GM12891 (cell line): ENCODE measurements around the gene MCAT. TPM values are rescaled to one million over a fixed set of nuclear protein-coding genes. Genes with fewer than 3 reads are reported as not detected.

Experiments used
- DNase-seq: peaks from one replicate; pipeline ENCODE4 v3.0.0; 2011; ENCODE audit warnings: low spot score; ENCODE audit not compliant: insufficient read length
- FAIRE-seq: peaks from 2 replicates; lab custom pipeline; 2011; peaks lifted over from hg19 to GRCh38; lab: Jason Lieb, UNC
- PAX5 ChIP-seq: IDR thresholded peaks from 2 replicates; pipeline ENCODE4 v1.6.1; 2011; ENCODE audit warnings: low read length, moderate library complexity, mild to moderate bottlenecking; ENCODE audit not compliant: insufficient read depth, severe bottlenecking
- POLR2A ChIP-seq: IDR thresholded peaks from 2 replicates; pipeline ENCODE4 v1.6.1; 2011; ENCODE audit warnings: low read depth, low read length, control low read depth
- POLR2AphosphoS5 ChIP-seq: IDR thresholded peaks from 2 replicates; pipeline ENCODE4 v1.6.1; 2011; ENCODE audit warnings: low read depth, low read length, control low read depth
- POU2F2 ChIP-seq: IDR thresholded peaks from 2 replicates; pipeline ENCODE4 v1.6.1; 2011; ENCODE audit warnings: low read depth, mild to moderate bottlenecking, control low read depth, low read length, moderate library complexity
- SPI1 ChIP-seq: IDR thresholded peaks from 2 replicates; pipeline ENCODE4 v1.6.1; 2011; ENCODE audit warnings: low read depth, low read length, control low read depth
- TAF1 ChIP-seq: IDR thresholded peaks from 2 replicates; pipeline ENCODE4 v1.6.1; 2011; ENCODE audit warnings: low read depth, low read length, control low read depth
- polyA plus RNA-seq: library from polyadenylated mRNA; unstranded; fragments of >200 nt; gene quantifications from one replicate; pipeline ENCODE4 v1.2.1, GENCODE V29; 2012; ENCODE audit warnings: low read depth, missing spikeins, inconsistent platforms; ENCODE audit not compliant: missing spikeins

The MCAT gene, protein sequence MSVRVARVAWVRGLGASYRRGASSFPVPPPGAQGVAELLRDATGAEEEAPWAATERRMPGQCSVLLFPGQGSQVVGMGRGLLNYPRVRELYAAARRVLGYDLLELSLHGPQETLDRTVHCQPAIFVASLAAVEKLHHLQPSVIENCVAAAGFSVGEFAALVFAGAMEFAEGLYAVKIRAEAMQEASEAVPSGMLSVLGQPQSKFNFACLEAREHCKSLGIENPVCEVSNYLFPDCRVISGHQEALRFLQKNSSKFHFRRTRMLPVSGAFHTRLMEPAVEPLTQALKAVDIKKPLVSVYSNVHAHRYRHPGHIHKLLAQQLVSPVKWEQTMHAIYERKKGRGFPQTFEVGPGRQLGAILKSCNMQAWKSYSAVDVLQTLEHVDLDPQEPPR
- 12.8 TPM for polyA plus RNA-seq

DNA sequence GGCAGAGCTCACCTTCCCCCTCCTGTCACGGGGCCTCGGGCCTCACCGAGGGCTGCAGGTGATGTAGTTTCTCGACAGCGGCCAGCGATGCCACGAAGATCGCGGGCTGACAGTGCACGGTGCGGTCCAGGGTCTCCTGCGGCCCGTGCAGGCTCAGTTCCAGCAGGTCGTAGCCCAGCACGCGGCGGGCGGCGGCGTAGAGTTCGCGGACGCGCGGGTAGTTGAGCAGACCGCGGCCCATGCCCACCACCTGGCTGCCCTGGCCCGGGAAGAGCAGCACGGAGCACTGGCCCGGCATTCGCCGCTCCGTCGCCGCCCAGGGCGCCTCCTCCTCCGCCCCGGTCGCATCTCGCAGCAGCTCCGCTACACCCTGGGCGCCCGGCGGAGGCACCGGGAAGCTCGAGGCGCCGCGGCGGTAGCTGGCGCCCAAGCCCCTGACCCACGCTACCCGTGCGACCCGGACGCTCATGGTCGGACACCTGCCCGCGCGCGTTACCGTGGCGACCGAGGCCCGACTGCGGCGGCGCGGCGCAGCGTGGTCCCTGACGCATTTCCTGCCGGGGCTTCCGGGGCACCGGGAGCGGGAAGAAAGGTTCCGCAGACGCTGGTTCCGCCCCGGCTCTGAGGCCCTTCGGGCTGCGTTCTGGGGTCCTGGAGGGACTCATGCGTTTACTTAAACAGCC lies at the start of gene MCAT:
MCAT (minus strand) TSS at position 519 of the 683 bp plus-strand sequence; CDS start at position 469, 50 bp downstream.
- peak; percentile 61; the same call in 1 of the 2 replicates for TF ChIP-seq POU2F2
- TF ChIP-seq PAX5 = no peak
- TF ChIP-seq POLR2A = peak; percentile 62
- TF ChIP-seq SPI1 = no peak
- peak; percentile 68 for TF ChIP-seq TAF1
- TF ChIP-seq POLR2AphosphoS5 = 0 out of 2 replicates have a peak, but pooled peaks have one; percentile 26
- DNase-seq (peak; percentile 92), FAIRE-seq (peak; percentile 96)

DNA sequence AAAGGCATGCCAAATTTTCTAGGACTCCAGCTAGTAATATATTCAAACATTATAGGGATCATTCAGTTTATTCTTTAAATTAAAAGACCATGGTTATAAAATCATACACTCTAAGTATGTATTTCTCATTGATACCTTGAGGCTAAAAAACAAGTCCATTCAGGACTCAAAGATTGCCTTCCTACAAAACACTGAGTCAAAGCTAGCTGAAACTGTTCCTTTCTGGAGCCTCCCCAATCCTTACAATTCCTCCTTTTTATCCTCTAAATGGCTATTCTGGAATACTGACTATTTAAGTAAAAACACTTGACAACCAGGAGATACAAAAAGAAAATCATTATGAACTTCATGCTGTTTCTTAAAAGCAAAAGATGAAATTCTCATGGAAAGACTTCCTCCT lies 48.6 kb upstream of the MCAT start:
- TF ChIP-seq SPI1 (no peak), POLR2AphosphoS5 (no peak), PAX5 (no peak), TAF1 (no peak), POU2F2 (no peak), POLR2A (no peak)
- FAIRE-seq = no peak
- DNase-seq = no peak

DNA sequence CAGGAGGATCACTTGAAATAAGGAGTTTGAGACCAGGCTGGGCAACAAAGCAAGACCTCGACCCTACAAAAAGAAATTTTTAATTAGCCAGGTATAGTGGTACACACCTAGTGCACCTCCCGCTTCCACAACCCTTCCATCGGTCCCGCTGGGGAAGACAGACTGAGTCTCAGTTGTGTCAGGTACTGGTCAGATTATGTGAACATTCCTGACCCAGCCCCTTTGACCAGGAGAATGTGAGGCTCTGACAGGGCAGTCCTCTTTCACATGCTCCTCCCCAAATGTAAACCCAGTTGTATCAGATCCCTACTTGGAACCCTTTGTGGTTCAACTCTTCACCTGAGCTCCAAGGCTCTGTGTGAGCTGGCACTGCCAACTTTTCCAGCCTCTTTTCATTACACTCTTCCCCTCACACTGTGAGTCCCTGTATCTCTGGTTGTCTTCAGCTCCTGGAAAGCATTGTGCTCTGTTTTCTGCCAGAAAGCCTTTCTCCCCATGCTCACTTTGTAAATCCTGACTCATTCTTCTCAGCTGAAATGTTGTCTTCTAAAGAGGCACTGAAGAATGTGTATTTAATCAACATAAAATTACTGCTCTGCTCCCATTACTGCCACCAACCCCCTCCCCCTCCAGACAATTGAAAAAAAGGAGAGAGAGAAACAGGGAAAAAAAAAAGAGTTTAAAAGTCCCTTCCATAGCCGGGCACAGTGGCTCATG lies 45.8 kb upstream of the MCAT start:
- FAIRE-seq = peak; percentile 23
- TF ChIP-seq TAF1 (no peak), POU2F2 (no peak), SPI1 (no peak), PAX5 (no peak), POLR2A (no peak), POLR2AphosphoS5 (no peak)
- no peak for DNase-seq

DNA sequence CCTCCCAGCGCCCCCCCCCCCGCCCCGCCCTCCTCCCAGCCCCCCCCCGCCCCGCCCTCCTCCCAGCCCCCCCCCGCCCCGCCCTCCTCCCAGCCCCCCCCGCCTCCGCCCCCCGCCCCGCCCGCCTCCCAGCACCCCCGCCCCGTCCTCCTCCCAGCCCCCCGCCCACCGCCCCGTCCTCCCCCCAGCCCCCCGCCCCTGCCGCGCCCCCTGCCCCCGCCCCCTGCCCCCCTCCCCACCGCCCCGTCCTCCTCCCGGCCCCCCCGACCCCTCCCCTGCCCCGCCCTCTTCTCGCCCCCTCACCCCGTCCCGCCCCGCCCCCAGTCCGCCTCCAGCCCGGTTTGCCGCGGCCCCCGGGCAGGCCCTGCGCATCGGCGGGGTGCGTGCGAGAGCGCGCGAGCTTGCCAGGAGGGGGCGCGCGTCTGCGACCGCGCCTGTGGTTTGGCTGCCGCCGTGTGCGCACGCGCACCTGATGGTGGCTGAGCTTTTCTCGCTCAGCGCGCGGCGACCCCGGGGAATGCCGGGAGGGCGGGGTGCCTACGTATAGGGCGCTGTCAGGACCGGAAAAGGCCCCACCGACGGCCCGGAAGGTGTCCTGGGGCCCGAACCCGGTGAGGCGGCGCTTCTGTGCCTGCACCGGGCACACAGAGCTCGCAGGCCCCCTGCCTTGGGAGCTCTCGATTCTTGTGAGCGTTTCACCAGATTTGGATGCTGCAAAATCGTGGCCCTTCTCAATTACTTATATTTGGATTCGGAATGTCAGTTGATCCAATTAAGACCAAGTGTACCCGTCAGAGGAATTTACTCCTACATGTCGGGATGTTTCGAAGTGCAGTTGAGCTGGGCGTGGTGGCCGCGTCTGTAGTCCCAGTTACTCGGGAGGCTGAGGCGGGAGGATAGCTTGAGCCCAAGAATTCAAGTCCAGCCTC lies 44.2 kb upstream of the MCAT start:
- FAIRE-seq (peak; percentile 99), DNase-seq (peak; percentile 97)
- TF ChIP-seq SPI1 (no peak), POU2F2 (peak; percentile 71; the same call in 1 of the 2 replicates), PAX5 (no peak), POLR2A (peak; percentile 96), TAF1 (peak; percentile 84), POLR2AphosphoS5 (peak; percentile 91)

DNA sequence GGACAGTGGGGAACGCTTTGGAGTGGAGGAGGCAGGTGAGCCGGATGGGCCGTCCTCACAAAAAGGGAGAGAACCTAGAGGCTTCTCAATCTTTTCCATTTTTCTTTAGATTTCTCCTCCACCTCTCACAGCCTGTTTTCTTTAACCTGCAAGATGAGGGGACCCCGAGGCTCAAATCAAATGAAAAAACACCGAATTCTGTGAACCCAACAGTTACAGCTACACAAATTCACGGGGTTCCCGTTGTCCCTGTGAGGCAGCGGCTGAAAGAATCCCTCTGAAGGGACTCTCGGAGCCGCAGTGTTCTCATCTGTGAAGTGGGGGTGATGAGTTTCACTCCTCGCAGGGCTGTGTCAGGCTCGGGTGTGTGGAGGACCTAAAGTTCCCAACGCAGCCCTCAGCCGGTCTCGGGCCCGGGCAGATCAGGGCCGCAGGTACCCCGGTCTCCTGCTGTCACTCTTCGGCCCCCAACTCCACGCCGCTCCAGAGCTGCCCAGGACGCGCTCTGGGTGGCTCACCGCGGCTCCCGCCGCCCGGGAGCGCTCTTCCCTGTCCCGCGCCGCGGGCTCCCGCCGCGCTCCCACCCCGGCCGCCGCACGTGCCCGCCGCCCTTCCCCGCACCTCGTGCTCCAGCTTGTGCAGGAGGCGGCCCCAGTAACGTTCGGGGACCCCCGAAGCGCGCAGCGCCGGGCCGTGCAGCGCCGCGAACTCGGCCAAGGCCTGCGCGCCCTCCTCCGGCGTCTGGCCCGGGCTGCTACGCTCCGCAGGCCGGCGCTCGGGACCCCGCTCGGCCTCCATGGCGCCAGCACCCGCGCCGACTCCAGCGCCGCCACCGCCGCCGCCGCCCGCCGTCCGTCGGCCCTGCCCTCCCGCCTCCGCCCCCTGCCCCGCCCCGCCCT lies 43.3 kb upstream of the MCAT start, which contains the start of gene TTLL12:
TTLL12 (minus strand) TSS at position 863 of the 899 bp plus-strand sequence; CDS start at position 798, 65 bp downstream.
- FAIRE-seq (peak; percentile 74), DNase-seq (peak; percentile 84)
- TF ChIP-seq PAX5 = no peak
- no peak for TF ChIP-seq SPI1
- peak; percentile 62; the same call in 1 of the 2 replicates for TF ChIP-seq POLR2A
- TF ChIP-seq POLR2AphosphoS5 = no peak
- no peak for TF ChIP-seq TAF1
- 0 out of 2 replicates have a peak, but pooled peaks have one; percentile 6 for TF ChIP-seq POU2F2

DNA sequence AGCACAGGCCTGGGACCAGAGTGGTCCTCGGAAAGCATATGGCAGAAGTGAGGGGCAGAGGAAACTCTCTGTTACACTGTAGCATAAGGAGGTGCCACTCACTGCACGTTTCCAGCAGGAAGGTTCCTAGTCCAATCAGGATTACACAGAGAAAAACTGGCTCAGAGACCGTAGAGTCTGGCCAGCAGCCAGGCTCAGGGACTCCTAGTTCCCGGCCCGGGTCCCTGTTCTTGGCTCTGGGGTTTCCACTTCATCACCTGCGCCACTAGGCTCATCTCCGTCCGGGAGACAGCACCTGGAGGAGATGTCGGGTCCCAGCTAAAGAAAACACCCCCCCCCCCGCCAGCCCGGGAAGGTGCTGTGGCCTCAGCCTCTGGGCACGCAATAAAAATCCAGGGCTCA lies 42.7 kb upstream of the MCAT start:
- peak; percentile 38 for FAIRE-seq
- TF ChIP-seq TAF1 = no peak
- no peak for DNase-seq

DNA sequence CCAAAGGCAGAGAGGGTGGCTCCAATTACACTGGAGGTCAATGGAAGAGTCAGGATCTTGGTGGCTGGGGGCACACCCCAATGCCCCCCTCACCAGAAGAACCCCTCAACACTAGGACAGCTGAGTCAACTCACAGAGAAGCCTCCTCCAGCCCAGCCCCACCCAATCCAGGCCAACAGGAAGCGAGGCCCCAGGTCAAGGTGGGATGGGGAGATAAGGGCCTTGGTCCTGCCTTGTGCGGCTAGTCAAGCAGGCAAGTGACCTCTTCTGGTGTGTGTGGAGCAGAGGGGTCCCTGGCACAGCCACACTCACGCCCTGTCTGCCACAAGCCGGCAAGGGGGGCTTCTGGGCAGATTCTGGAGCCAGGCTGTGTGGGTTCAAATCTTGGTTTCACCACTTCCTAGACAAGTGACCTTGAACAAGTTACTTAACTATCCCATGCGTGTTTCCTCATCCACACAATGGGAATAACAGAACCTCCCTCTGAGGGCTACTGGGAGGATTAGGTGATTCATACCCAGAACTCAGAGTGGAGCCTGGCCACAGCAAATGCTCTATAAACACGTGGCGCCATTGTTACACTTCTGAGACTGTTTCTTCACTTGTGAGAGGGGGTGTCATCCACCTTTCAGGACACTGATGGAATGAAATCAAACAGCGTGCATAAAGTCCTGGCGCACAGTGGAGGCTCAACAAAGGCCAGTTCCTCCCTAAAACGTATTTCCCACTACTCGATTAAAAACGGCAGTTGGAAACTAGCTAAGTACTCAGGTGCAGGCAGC lies 40.5 kb upstream of the MCAT start:
- DNase-seq (no peak), FAIRE-seq (peak; percentile 20)
- TF ChIP-seq POLR2AphosphoS5 (no peak), POU2F2 (no peak), POLR2A (no peak)
